MM.1S (cell line): Measurements from ENCODE around the gene ZDHHC12.

Experiments used
- EZH2 ChIP-seq: fragments of 300-600 bp; sonication (generic); optimal IDR thresholded peaks from 2 replicates; pipeline ENCODE3; 2017; ENCODE audit warnings: low read depth, mild to moderate bottlenecking, antibody characterized with exemption, low read length, mixed read lengths
- EZH2phosphoT487 ChIP-seq: fragments of 300-600 bp; sonication (generic); IDR thresholded peaks from 2 replicates; pipeline ENCODE4 v1.6.1; 2018; ENCODE audit warnings: antibody characterized with exemption, low read length
- TF ChIP-seq, protein P1 (sequence below): fragments of 300-600 bp; sonication (generic); IDR thresholded peaks from 2 replicates; pipeline ENCODE4 v1.5.1; 2016; ENCODE audit warnings: antibody characterized with exemption, low read length, mixed read lengths

DNA sequence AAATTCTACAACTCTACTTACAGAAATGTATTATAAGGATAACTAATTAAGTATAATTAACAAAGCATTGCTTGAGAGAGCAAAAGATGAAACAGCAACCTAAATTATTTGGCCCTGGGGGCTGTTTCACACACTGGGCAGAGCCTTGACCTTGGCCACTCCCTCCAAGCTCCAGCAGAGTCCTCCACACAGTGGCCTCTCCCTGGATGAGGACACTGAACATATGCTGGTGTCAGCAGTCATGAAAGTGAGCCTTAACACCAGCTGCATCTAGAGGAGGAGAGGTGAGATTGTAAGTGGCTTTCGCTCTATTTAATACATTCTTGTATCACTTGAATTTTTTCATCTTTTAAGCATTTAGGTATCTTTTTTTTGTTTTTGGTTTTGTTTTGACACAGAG is 23.3 kb upstream of the ZDHHC12 start:
- TF ChIP-seq, protein P1, sequence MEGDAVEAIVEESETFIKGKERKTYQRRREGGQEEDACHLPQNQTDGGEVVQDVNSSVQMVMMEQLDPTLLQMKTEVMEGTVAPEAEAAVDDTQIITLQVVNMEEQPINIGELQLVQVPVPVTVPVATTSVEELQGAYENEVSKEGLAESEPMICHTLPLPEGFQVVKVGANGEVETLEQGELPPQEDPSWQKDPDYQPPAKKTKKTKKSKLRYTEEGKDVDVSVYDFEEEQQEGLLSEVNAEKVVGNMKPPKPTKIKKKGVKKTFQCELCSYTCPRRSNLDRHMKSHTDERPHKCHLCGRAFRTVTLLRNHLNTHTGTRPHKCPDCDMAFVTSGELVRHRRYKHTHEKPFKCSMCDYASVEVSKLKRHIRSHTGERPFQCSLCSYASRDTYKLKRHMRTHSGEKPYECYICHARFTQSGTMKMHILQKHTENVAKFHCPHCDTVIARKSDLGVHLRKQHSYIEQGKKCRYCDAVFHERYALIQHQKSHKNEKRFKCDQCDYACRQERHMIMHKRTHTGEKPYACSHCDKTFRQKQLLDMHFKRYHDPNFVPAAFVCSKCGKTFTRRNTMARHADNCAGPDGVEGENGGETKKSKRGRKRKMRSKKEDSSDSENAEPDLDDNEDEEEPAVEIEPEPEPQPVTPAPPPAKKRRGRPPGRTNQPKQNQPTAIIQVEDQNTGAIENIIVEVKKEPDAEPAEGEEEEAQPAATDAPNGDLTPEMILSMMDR = no peak
- TF ChIP-seq EZH2 (no peak), EZH2phosphoT487 (no peak)
